ENCODE data around the gene WRAP53. TPM values are rescaled to one million over a fixed set of nuclear protein-coding genes. Genes with fewer than 3 reads are reported as not detected.

Gene WRAP53
- total RNA-seq, 1 donor from 2014 or later: 21.3 TPM

- peaks cover 36% of the 10 kb centered on the region for H3K4me1 Mint-ChIP-seq (ENCODE audit: unreplicated experiment)
- no peaks in the 10 kb centered on the region for H3K9me3 Mint-ChIP-seq (ENCODE audit: unreplicated experiment)
- H3K4me3 Mint-ChIP-seq (ENCODE audit: unreplicated experiment): peak within 1 kb of the TSS; percentile 89
- peaks cover 17% of the 10 kb centered on the region for H3K27me3 Mint-ChIP-seq (ENCODE audit: unreplicated experiment)
- peak; percentile 74 for DNase-seq (ENCODE audit: low spot score)
- peak within 1 kb of the TSS; percentile 89 for H3K27ac Mint-ChIP-seq (ENCODE audit: unreplicated experiment)
- TF ChIP-seq CTCF (IDR thresholded peaks at IDR 0.05; ENCODE audit: unreplicated experiment): no peak
- H3K36me3 Mint-ChIP-seq (ENCODE audit: low read depth, unreplicated experiment): no peaks in the 10 kb centered on the region
Measured at GRCh38 chr17:7704601-7705268, 16.5 kb downstream of the WRAP53 start, which contains the start of gene EFNB3. EFNB3 (plus strand) TSS chr17:7705202; CDS start chr17:7705599, 397 bp downstream.

DNA sequence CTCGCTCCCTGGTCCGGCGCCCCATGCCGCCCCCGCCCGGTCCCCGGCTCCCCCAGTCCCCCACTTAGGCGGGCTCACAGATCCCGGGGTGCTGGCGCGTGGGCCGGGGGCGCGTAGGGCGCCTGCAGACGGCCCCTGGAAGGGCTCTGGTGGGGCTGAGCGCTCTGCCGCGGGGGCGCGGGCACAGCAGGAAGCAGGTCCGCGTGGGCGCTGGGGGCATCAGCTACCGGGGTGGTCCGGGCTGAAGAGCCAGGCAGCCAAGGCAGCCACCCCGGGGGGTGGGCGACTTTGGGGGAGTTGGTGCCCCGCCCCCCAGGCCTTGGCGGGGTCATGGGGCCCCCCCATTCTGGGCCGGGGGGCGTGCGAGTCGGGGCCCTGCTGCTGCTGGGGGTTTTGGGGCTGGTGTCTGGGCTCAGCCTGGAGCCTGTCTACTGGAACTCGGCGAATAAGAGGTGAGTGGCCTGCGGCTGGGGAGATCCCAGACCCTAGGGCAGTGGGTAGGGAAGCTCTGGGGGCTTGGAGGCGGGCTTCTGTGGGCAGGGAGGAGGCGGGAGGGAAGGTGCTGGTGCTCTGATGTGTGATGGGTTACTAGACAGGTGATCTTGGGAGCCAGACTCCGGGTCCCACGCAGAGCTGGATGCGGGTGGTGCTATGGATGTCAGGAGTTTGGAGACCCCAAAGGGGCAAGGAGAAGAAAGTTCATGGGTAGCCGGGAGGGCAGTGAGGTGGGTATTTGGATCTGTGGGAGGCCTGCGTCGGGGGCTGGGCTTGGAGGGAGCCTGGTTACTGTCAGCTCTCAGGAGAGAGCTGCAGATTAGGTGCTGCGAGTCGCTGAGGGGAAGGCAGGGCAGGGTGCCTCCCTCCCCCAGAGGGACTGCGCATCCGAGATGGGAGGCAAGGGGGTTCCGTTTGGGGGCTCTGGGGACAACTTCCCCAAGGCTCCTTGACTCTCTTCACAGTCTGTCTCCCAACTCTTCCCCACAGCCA lies 17.3 kb downstream of the WRAP53 start:
- DNase-seq (ENCODE audit: low spot score): no peak
- peak overlapping the region; percentile 28 for H3K27ac Mint-ChIP-seq (ENCODE audit: unreplicated experiment)
- no peaks in the 10 kb centered on the region for H3K9me3 Mint-ChIP-seq (ENCODE audit: unreplicated experiment)
- peaks cover 3% of the 10 kb centered on the region for H3K36me3 Mint-ChIP-seq (ENCODE audit: low read depth, unreplicated experiment)
- no peak for TF ChIP-seq CTCF (IDR thresholded peaks at IDR 0.05; ENCODE audit: unreplicated experiment)
- H3K4me1 Mint-ChIP-seq (ENCODE audit: unreplicated experiment): peaks cover 45% of the 10 kb centered on the region
- peak overlapping the region; percentile 89 for H3K4me3 Mint-ChIP-seq (ENCODE audit: unreplicated experiment)
- H3K27me3 Mint-ChIP-seq (ENCODE audit: unreplicated experiment): peaks cover 20% of the 10 kb centered on the region

GRCh38 chr17:7706631-7707354 lies 18.5 kb downstream of the WRAP53 start:
- TF ChIP-seq CTCF (IDR thresholded peaks at IDR 0.05; ENCODE audit: unreplicated experiment): no peak
- no peaks in the 10 kb centered on the region for H3K9me3 Mint-ChIP-seq (ENCODE audit: unreplicated experiment)
- H3K4me1 Mint-ChIP-seq (ENCODE audit: unreplicated experiment): peaks cover 55% of the 10 kb centered on the region
- H3K36me3 Mint-ChIP-seq (ENCODE audit: low read depth, unreplicated experiment): peaks cover 11% of the 10 kb centered on the region
- no peak overlapping the region for H3K27ac Mint-ChIP-seq (ENCODE audit: unreplicated experiment)
- peaks cover 27% of the 10 kb centered on the region for H3K27me3 Mint-ChIP-seq (ENCODE audit: unreplicated experiment)
- peak overlapping the region; percentile 86 for H3K4me3 Mint-ChIP-seq (ENCODE audit: unreplicated experiment)
- DNase-seq (ENCODE audit: low spot score): no peak

DNA sequence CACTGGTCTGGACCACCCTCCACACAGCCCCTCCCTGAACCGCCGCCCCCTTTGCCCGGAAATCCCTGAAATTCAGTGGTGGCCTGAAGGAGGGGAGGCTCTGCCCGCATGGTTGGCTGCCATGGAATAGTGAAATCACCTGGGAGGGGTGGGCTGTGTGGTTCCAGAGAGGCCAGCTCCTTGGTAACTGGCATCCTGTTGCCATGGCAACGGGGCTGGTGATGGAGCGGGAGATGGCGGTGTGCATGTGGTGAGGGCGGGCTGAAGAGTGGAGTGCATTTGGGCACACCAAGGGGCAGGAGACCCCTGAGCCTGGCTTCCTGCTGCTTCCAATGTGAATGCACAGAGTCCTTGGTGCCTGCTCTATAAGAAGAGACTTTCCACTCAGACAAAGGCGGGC lies 19.2 kb downstream of the WRAP53 start:
- H3K4me1 Mint-ChIP-seq (ENCODE audit: unreplicated experiment): peaks cover 58% of the 10 kb centered on the region
- peaks cover 24% of the 10 kb centered on the region for H3K27me3 Mint-ChIP-seq (ENCODE audit: unreplicated experiment)
- H3K4me3 Mint-ChIP-seq (ENCODE audit: unreplicated experiment): peak overlapping the region; percentile 59
- H3K9me3 Mint-ChIP-seq (ENCODE audit: unreplicated experiment): no peaks in the 10 kb centered on the region
- no peak for TF ChIP-seq CTCF (IDR thresholded peaks at IDR 0.05; ENCODE audit: unreplicated experiment)
- DNase-seq (ENCODE audit: low spot score): no peak
- no peak overlapping the region for H3K27ac Mint-ChIP-seq (ENCODE audit: unreplicated experiment)
- peaks cover 11% of the 10 kb centered on the region for H3K36me3 Mint-ChIP-seq (ENCODE audit: low read depth, unreplicated experiment)

All from endothelial cell (in vitro differentiated cells).